Stimulated activated CD8-positive, alpha-beta memory T cell treated with anti-CD3 and anti-CD28 coated beads, Interleukin-7, amount 100 ng/mL, for 48 hours (primary cell): ENCODE measurements around the gene CALCOCO1.
"Not testable (repeated sequence)": the region's sequence is repeated elsewhere in the genome, so short reads cannot be mapped to it uniquely, and the experiment has no call there.

Experiments
- DNase-seq, 2 donors: peaks; one replicate each; pipeline ENCODE4 v3.0.0-alpha.2; 2020; ENCODE audit warnings: low read depth in 1 of 2; ENCODE audit errors: extremely low read depth in 1 of 2

The CALCOCO1 gene

GRCh38 chr12:53727310-53728041 lies at the start of gene CALCOCO1:
Gene CALCOCO1 (minus strand): TSS chr12:53727452. CDS start chr12:53725242, 2,210 bp downstream.
- DNase-seq = peak; percentile 93 to 97

- no peak for DNase-seq
These were observed 49.6 kb upstream of the CALCOCO1 start for GRCh38 chr12:53776872-53777271.

- no peak for DNase-seq
These were observed 48.4 kb upstream of the CALCOCO1 start for GRCh38 chr12:53775478-53776145.

- no peak for DNase-seq
These were observed 43.0 kb upstream of the CALCOCO1 start for GRCh38 chr12:53770281-53770680.

GRCh38 chr12:53768976-53769375 lies 41.7 kb upstream of the CALCOCO1 start:
- no peak for DNase-seq

- DNase-seq = no peak
These were observed 39.6 kb upstream of the CALCOCO1 start for GRCh38 chr12:53766881-53767280.

GRCh38 chr12:53765891-53766290 lies 38.6 kb upstream of the CALCOCO1 start:
- DNase-seq = no peak

- DNase-seq = no peak
These were observed 37.4 kb upstream of the CALCOCO1 start for GRCh38 chr12:53764615-53765014.

- DNase-seq = not testable (repeated sequence)
These were observed 35.5 kb upstream of the CALCOCO1 start for GRCh38 chr12:53762793-53763192.

- no peak for DNase-seq
These were observed 34.1 kb upstream of the CALCOCO1 start for GRCh38 chr12:53761306-53761705.

- DNase-seq = no peak
These were observed 32.0 kb upstream of the CALCOCO1 start for GRCh38 chr12:53759261-53759660.

- no peak for DNase-seq
These were observed 31.5 kb upstream of the CALCOCO1 start for GRCh38 chr12:53758730-53759103.

- no peak for DNase-seq
These were observed 31.0 kb upstream of the CALCOCO1 start for GRCh38 chr12:53758081-53758729.

- DNase-seq = peak; percentile 66 to 72
These were observed 30.0 kb upstream of the CALCOCO1 start for GRCh38 chr12:53757101-53757770.

- no peak for DNase-seq
These were observed 29.2 kb upstream of the CALCOCO1 start for GRCh38 chr12:53756300-53757100.

- DNase-seq = no peak
These were observed 28.6 kb upstream of the CALCOCO1 start for GRCh38 chr12:53755893-53756292.

GRCh38 chr12:53755451-53755891 lies 28.2 kb upstream of the CALCOCO1 start:
- no peak for DNase-seq

- no peak for DNase-seq
These were observed 27.5 kb upstream of the CALCOCO1 start for GRCh38 chr12:53754633-53755264.

GRCh38 chr12:53754188-53754585 lies 26.9 kb upstream of the CALCOCO1 start:
- no peak for DNase-seq

- DNase-seq = no peak
These were observed 25.4 kb upstream of the CALCOCO1 start for GRCh38 chr12:53752621-53753020.
